PC-9 (cell line): Measurements from ENCODE around the gene PPIL4.

Source experiments
- EZH2 ChIP-seq: fragments of 200-600 bp; sonication (generic); IDR thresholded peaks from 2 replicates; pipeline ENCODE4 v1.8.0; 2017; ENCODE audit warnings: antibody characterized with exemption, low read depth
- TF ChIP-seq, protein P1 (sequence below): fragments of 200-600 bp; sonication (generic); conservative IDR thresholded peaks from 2 replicates; pipeline ENCODE4 v1.6.1; 2017; ENCODE audit warnings: mixed run types, antibody characterized with exemption, mild to moderate bottlenecking, moderate library complexity

DNA sequence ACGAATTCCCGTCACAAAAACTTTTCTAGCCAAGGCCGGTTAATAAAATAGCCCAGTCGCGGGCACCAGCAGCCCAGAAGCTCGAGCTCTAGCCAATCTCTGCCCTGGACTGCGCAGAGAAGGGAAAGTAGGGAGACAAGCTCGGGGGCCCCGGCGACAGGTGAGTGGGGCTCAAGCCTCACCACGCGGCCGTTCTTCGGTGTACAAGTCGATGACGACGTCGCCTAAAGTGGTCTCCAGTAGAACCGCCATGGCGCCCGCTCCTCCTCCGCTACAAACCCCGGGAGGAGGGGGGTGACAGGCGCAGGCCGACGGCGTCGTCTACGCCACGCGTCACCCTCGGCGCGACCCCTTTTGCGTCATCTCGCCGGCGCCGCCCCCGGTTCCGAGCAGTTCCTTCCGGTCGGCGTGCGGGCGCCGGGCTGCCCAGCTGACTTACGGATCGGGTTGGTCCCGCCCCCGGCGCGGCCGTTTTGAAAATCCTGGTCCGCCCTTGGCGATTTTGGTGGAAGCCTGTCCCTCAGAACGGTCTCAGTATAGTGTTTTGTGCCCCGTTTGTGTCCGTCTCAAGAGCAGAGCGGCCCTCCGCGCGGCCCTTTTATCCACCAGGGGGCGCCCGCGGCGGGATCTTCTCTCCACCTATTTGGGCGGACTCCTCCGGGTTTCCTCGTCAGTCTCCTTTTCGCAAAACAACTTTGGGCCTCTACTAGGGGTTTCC, at the start of gene PPIL4:
- TF ChIP-seq, protein P1, sequence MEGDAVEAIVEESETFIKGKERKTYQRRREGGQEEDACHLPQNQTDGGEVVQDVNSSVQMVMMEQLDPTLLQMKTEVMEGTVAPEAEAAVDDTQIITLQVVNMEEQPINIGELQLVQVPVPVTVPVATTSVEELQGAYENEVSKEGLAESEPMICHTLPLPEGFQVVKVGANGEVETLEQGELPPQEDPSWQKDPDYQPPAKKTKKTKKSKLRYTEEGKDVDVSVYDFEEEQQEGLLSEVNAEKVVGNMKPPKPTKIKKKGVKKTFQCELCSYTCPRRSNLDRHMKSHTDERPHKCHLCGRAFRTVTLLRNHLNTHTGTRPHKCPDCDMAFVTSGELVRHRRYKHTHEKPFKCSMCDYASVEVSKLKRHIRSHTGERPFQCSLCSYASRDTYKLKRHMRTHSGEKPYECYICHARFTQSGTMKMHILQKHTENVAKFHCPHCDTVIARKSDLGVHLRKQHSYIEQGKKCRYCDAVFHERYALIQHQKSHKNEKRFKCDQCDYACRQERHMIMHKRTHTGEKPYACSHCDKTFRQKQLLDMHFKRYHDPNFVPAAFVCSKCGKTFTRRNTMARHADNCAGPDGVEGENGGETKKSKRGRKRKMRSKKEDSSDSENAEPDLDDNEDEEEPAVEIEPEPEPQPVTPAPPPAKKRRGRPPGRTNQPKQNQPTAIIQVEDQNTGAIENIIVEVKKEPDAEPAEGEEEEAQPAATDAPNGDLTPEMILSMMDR: peak; percentile 98
- TF ChIP-seq EZH2: no peak
